Aorta (tissue), 5 donors: ENCODE results near the gene DYNC2I2. TPM values are rescaled to one million over a fixed set of nuclear protein-coding genes. Genes with fewer than 3 reads are reported as not detected.
"Not testable (repeated sequence)": the region's sequence is repeated elsewhere in the genome, so short reads cannot be mapped to it uniquely, and the experiment has no call there.

ENCODE experiments used
- ATAC-seq: fragments of 200-7000 bp; cut with Tn5 transposase; one replicate; pipeline ENCODE4 v1.9.1; 2022; ENCODE audit warnings: moderate library complexity; ENCODE audit not compliant: low FRiP score
- DNase-seq, 2 donors: peaks; one replicate each; pipeline ENCODE4 v3.0.0-alpha.2; 2020
- H3K27ac ChIP-seq, 2 donors: one replicate each; pipeline ENCODE4 v1.5.1; 2013; ENCODE audit warnings: low read length in 2 of 2, mild to moderate bottlenecking in 2 of 2, moderate library complexity in 2 of 2, control low read depth in 1 of 2, inconsistent platforms in 1 of 2, low read depth in 1 of 2
- H3K27me3 ChIP-seq, 2 donors: one replicate each; pipeline ENCODE4 v1.6.1; 2013; ENCODE audit warnings: control low read depth in 1 of 2, low read length in 1 of 2, mild to moderate bottlenecking in 1 of 2, moderate library complexity in 1 of 2; ENCODE audit not compliant: insufficient read depth in 2 of 2, control insufficient read depth in 1 of 2
- H3K36me3 ChIP-seq, 2 donors: one replicate each; pipeline ENCODE4 v1.6.1; 2013; ENCODE audit warnings: control low read depth in 1 of 2, low read length in 1 of 2, mild to moderate bottlenecking in 1 of 2; ENCODE audit not compliant: insufficient read depth in 2 of 2, control insufficient read depth in 1 of 2
- H3K4me1 ChIP-seq, 2 donors: one replicate each; pipeline ENCODE4 v1.6.1; 2013; ENCODE audit warnings: low read length in 2 of 2, control low read depth in 1 of 2, mild to moderate bottlenecking in 1 of 2, moderate library complexity in 1 of 2; ENCODE audit not compliant: insufficient read depth in 2 of 2, control insufficient read depth in 1 of 2
- H3K4me3 ChIP-seq, 2 donors: one replicate each; pipeline ENCODE4 v1.5.1; 2013; ENCODE audit warnings: low read length in 2 of 2, control low read depth in 1 of 2, mild to moderate bottlenecking in 1 of 2
- H3K9me3 ChIP-seq: one replicate; pipeline ENCODE4 v1.6.1; 2013; ENCODE audit warnings: mild to moderate bottlenecking, low read length; ENCODE audit not compliant: control insufficient read depth
- WGBS, 2 donors: extraction: QIAGEN DNeasy Blood & Tissue Kit; methylation state at CpG; one replicate each; pipeline ENCODE4 v1.1.7; 2013; 5-methylcytosine and 5-hydroxymethylcytosine counted together
- intact Hi-C, 2 donors: fragments of 100-400 bp; cut with DNase I; formaldehyde crosslinking; loops; one replicate each; pipeline versions ENCODE4 v1.14.2 to v1.15.0; 2022
- polyA plus RNA-seq, 2 donors: library from polyadenylated mRNA; stranded (reverse); fragments of 200-250 nt; gene quantifications; one replicate each; pipeline ENCODE4 v1.2.3, GENCODE V29; 2013
- total RNA-seq, 2 donors: library from RNA; stranded (reverse); fragmentation: NEBNext Ultra II Directional; extraction: Animal tissue kit (Norgen Biotek cat#: 25700); gene quantifications; one replicate each; pipeline ENCODE4 v1.2.1, GENCODE V29; 2021
- donor health status: healthy with polysubstance abuse.
- donor health status: Bipolar disorder and iron deficiency.
- donor health status: DM: no; HTN: no; CAD: no.
- donor health status: DM: no; HTN: no; CAD: no.
- donor health status: DM: yes; HTN: yes; CAD: no.

The DYNC2I2 gene
- total and polyA plus RNA-seq, 4 donors = 9.0 to 55.3 (median 17.7) TPM

GRCh38 chr9:128607642-128608350 is 48.9 kb downstream of the DYNC2I2 start:
- no peaks in the 10 kb centered on the region for H3K9me3 ChIP-seq
- ATAC-seq = peak; percentile 90
- WGBS, 2 donors = 11 to 13% methylated on average over 16 of the region's 16 CpGs
- H3K4me1 ChIP-seq = no peaks in the 10 kb centered on the region
- peaks cover 10 to 22% of the 10 kb centered on the region in 2 donors for H3K36me3 ChIP-seq
- H3K27me3 ChIP-seq = no peaks in the 10 kb centered on the region
- DNase-seq = peak; percentile 92 to 94
- intact Hi-C loops = no loop called here
- H3K4me3 ChIP-seq = no peak overlapping the region
- peak overlapping the region; percentile 24 to 49 for H3K27ac ChIP-seq

- ATAC-seq = no peak
- WGBS, 2 donors = 84 to 86% methylated on average over 8 of the region's 8 CpGs
- no peak overlapping the region for H3K27ac ChIP-seq
Observed at GRCh38 chr9:128603697-128604096, 53.0 kb downstream of the DYNC2I2 start.

GRCh38 chr9:128600099-128600498 is 56.5 kb downstream of the DYNC2I2 start:
- peaks cover 8 to 17% of the 10 kb centered on the region in 2 donors for H3K36me3 ChIP-seq
- no peaks in the 10 kb centered on the region for H3K9me3 ChIP-seq
- H3K27me3 ChIP-seq = no peaks in the 10 kb centered on the region
- no peak overlapping the region for H3K27ac ChIP-seq
- 72 to 73% methylated on average over 4 of the region's 4 CpGs for WGBS, 2 donors
- DNase-seq (no peak), ATAC-seq (no peak)
- no peaks in the 10 kb centered on the region for H3K4me1 ChIP-seq
- no peak overlapping the region for H3K4me3 ChIP-seq
- intact Hi-C loops = no loop called here

More at GRCh38 chr9:128603697-128604096, 53.0 kb downstream of the DYNC2I2 start:
- H3K4me3 ChIP-seq = no peak overlapping the region
- H3K4me1 ChIP-seq = no peaks in the 10 kb centered on the region
- no peaks in the 10 kb centered on the region for H3K27me3 ChIP-seq
- peaks cover 6 to 15% of the 10 kb centered on the region in 2 donors for H3K36me3 ChIP-seq
- no peaks in the 10 kb centered on the region for H3K9me3 ChIP-seq
- intact Hi-C loops = no loop called here
- DNase-seq = no peak

- peaks cover 11 to 14% of the 10 kb centered on the region in 2 donors for H3K36me3 ChIP-seq
- no peaks in the 10 kb centered on the region for H3K9me3 ChIP-seq
- 88 to 89% methylated on average over 4 of the region's 4 CpGs for WGBS, 2 donors
- intact Hi-C loops = no loop called here
- ATAC-seq = no peak
- no peaks in the 10 kb centered on the region for H3K4me1 ChIP-seq
- H3K27ac ChIP-seq = no peak overlapping the region
- H3K27me3 ChIP-seq = no peaks in the 10 kb centered on the region
- no peak overlapping the region for H3K4me3 ChIP-seq
- no peak for DNase-seq
Observed at GRCh38 chr9:128595471-128595870, 61.2 kb downstream of the DYNC2I2 start.

GRCh38 chr9:128593856-128594255 is 62.8 kb downstream of the DYNC2I2 start:
- no peak for ATAC-seq
- 88 to 89% methylated on average over 9 of the region's 9 CpGs for WGBS, 2 donors
- intact Hi-C loops = no loop called here
- peaks cover 11 to 12% of the 10 kb centered on the region in 2 donors for H3K36me3 ChIP-seq
- no peak overlapping the region for H3K27ac ChIP-seq
- no peaks in the 10 kb centered on the region for H3K27me3 ChIP-seq
- no peaks in the 10 kb centered on the region for H3K9me3 ChIP-seq
- no peaks in the 10 kb centered on the region for H3K4me1 ChIP-seq
- H3K4me3 ChIP-seq = no peak overlapping the region
- DNase-seq = no peak

- Histone ChIP-seq H3K9me3 (no peaks in the 10 kb centered on the region), H3K36me3 (peaks cover 9 to 12% of the 10 kb centered on the region in 2 donors), H3K27me3 (no peaks in the 10 kb centered on the region), H3K4me3 (no peak overlapping the region), H3K4me1 (no peaks in the 10 kb centered on the region), H3K27ac (no peak overlapping the region)
- intact Hi-C loops = no loop called here
- DNase-seq = no peak
- ATAC-seq = no peak
- WGBS, 2 donors = 82 to 87% methylated on average over 6 of the region's 6 CpGs
Observed at GRCh38 chr9:128593039-128593438, 63.6 kb downstream of the DYNC2I2 start.

- WGBS, 2 donors = 83 to 87% methylated on average over 11 of the region's 11 CpGs
- no peaks in the 10 kb centered on the region for H3K9me3 ChIP-seq
- no peak overlapping the region for H3K27ac ChIP-seq
- H3K27me3 ChIP-seq = no peaks in the 10 kb centered on the region
- H3K4me3 ChIP-seq = no peak overlapping the region
- peaks cover 15 to 26% of the 10 kb centered on the region in 2 donors for H3K36me3 ChIP-seq
- intact Hi-C loops = no loop called here
- H3K4me1 ChIP-seq = no peaks in the 10 kb centered on the region
- no peak for DNase-seq
- no peak for ATAC-seq
Observed at GRCh38 chr9:128588581-128589233, 67.9 kb downstream of the DYNC2I2 start.

- intact Hi-C loops = no loop called here
- 72 to 78% methylated on average over 6 of the region's 6 CpGs for WGBS, 2 donors
- no peak overlapping the region for H3K27ac ChIP-seq
- peaks cover 14 to 28% of the 10 kb centered on the region in 2 donors for H3K36me3 ChIP-seq
- no peak for DNase-seq
- no peaks in the 10 kb centered on the region for H3K9me3 ChIP-seq
- no peak overlapping the region for H3K4me3 ChIP-seq
- no peaks in the 10 kb centered on the region for H3K4me1 ChIP-seq
- ATAC-seq = no peak
- no peaks in the 10 kb centered on the region for H3K27me3 ChIP-seq
Observed at GRCh38 chr9:128587453-128587852, 69.2 kb downstream of the DYNC2I2 start.

- intact Hi-C loops = not testable (repeated sequence)
- 83 to 89% methylated on average over 11 of the region's 11 CpGs for WGBS, 2 donors
Observed at GRCh38 chr9:128586934-128587333, 69.7 kb downstream of the DYNC2I2 start.

More at GRCh38 chr9:128586934-128587333, 69.7 kb downstream of the DYNC2I2 start:
- H3K27me3 ChIP-seq, H3K9me3 ChIP-seq, H3K4me1 ChIP-seq, DNase-seq, ATAC-seq, H3K4me3 ChIP-seq, H3K27ac ChIP-seq: not testable (repeated sequence)
- peaks cover 18 to 31% of the 10 kb centered on the region in 2 donors for H3K36me3 ChIP-seq
